ENCODE results near the gene ACY1. TPM values are rescaled to one million over a fixed set of nuclear protein-coding genes. Genes with fewer than 3 reads are reported as not detected.
A peak's percentile ranks its signal among the peaks of the same experiment; 100 is the strongest.

The ACY1 gene
- total and polyA plus RNA-seq, 2 of the 13 experiments (the other 11 are each of a cell fraction or from before 2014, with no cell fraction given) = 113 to 162 TPM

DNA sequence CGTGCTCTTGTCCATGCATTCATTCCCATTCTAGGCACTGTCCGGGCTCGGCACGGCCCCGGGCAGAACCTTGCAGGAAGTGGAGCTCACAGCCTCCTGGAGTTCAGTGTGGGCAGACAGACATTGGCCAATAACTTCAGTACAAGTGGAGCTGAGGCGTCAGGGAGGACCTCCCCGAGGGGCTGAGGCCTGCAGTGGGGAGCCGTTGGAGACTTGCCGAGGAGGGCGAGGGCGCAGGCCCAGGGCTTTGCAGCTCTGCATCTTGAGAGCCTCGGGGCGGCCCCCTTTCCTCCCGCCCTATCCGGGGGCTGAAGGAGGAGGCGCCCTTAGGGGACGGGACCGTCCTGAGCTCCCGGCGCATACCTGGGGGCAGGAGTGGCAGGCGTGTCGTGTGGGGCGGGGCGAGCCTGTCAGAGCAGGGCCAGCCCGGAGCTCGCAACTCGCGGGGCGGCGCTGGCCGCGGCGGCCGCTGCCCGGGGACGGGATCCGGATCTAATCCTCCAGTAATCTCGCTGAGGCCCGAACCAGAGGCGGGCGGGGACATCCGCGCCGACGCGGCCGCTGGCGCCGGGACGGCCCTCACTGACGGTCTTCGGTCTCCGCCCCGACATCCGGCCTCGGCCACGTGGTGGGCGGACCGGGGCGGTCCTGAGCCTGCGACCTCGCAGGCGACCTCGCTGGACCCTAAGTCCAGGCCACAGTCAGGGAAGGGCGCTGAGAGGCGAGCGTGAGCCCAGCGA is at the start of gene ACY1 (continued):
- TF ChIP-seq, protein P1, sequence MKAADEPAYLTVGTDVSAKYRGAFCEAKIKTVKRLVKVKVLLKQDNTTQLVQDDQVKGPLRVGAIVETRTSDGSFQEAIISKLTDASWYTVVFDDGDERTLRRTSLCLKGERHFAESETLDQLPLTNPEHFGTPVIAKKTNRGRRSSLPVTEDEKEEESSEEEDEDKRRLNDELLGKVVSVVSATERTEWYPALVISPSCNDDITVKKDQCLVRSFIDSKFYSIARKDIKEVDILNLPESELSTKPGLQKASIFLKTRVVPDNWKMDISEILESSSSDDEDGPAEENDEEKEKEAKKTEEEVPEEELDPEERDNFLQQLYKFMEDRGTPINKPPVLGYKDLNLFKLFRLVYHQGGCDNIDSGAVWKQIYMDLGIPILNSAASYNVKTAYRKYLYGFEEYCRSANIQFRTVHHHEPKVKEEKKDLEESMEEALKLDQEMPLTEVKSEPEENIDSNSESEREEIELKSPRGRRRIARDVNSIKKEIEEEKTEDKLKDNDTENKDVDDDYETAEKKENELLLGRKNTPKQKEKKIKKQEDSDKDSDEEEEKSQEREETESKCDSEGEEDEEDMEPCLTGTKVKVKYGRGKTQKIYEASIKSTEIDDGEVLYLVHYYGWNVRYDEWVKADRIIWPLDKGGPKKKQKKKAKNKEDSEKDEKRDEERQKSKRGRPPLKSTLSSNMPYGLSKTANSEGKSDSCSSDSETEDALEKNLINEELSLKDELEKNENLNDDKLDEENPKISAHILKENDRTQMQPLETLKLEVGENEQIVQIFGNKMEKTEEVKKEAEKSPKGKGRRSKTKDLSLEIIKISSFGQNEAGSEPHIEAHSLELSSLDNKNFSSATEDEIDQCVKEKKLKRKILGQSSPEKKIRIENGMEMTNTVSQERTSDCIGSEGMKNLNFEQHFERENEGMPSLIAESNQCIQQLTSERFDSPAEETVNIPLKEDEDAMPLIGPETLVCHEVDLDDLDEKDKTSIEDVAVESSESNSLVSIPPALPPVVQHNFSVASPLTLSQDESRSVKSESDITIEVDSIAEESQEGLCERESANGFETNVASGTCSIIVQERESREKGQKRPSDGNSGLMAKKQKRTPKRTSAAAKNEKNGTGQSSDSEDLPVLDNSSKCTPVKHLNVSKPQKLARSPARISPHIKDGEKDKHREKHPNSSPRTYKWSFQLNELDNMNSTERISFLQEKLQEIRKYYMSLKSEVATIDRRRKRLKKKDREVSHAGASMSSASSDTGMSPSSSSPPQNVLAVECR (CRISPR knock-in tag; IDR thresholded peaks at IDR 0.05; ENCODE audit: borderline replicate concordance) = peak; percentile 81
- TF ChIP-seq, protein P2, sequence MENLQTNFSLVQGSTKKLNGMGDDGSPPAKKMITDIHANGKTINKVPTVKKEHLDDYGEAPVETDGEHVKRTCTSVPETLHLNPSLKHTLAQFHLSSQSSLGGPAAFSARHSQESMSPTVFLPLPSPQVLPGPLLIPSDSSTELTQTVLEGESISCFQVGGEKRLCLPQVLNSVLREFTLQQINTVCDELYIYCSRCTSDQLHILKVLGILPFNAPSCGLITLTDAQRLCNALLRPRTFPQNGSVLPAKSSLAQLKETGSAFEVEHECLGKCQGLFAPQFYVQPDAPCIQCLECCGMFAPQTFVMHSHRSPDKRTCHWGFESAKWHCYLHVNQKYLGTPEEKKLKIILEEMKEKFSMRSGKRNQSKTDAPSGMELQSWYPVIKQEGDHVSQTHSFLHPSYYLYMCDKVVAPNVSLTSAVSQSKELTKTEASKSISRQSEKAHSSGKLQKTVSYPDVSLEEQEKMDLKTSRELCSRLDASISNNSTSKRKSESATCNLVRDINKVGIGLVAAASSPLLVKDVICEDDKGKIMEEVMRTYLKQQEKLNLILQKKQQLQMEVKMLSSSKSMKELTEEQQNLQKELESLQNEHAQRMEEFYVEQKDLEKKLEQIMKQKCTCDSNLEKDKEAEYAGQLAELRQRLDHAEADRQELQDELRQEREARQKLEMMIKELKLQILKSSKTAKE (CRISPR knock-in tag; IDR thresholded peaks at IDR 0.05; ENCODE audit: borderline replicate concordance) = peak; percentile 90
- peak; percentile 59; the same call in 1 of the 2 replicates for TF ChIP-seq ZNF878 (CRISPR knock-in tag; IDR thresholded peaks at IDR 0.05)
- TF ChIP-seq FOSL2 (CRISPR knock-in tag; IDR thresholded peaks at IDR 0.05) = peak; percentile 51; the same call in 1 of the 2 replicates
- TF ChIP-seq, protein P3, sequence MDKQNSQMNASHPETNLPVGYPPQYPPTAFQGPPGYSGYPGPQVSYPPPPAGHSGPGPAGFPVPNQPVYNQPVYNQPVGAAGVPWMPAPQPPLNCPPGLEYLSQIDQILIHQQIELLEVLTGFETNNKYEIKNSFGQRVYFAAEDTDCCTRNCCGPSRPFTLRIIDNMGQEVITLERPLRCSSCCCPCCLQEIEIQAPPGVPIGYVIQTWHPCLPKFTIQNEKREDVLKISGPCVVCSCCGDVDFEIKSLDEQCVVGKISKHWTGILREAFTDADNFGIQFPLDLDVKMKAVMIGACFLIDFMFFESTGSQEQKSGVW (CRISPR knock-in tag; IDR thresholded peaks at IDR 0.05; ENCODE audit: borderline replicate concordance) = no peak
- TF ChIP-seq STAT5B (CRISPR knock-in tag; IDR thresholded peaks at IDR 0.05) = no peak
- TF ChIP-seq HNF4G (IDR thresholded peaks at IDR 0.05; ENCODE audit: borderline replicate concordance, low read depth, low read length) = peak; percentile 82
- peak; percentile 86; the same call in 1 of the 2 replicates for TF ChIP-seq HNF4G (CRISPR knock-in tag; IDR thresholded peaks at IDR 0.05; ENCODE audit: borderline replicate concordance, low read depth)
- 0 out of 2 replicates have a peak, but pooled peaks have one; percentile 31 for TF ChIP-seq KLF11 (CRISPR knock-in tag; IDR thresholded peaks at IDR 0.05)
- TF ChIP-seq, protein P4, sequence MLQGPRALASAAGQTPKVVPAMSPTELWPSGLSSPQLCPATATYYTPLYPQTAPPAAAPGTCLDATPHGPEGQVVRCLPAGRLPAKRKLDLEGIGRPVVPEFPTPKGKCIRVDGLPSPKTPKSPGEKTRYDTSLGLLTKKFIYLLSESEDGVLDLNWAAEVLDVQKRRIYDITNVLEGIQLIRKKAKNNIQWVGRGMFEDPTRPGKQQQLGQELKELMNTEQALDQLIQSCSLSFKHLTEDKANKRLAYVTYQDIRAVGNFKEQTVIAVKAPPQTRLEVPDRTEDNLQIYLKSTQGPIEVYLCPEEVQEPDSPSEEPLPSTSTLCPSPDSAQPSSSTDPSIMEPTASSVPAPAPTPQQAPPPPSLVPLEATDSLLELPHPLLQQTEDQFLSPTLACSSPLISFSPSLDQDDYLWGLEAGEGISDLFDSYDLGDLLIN (CRISPR knock-in tag; IDR thresholded peaks at IDR 0.05; ENCODE audit: borderline replicate concordance) = no peak
- TF ChIP-seq, protein P5, sequence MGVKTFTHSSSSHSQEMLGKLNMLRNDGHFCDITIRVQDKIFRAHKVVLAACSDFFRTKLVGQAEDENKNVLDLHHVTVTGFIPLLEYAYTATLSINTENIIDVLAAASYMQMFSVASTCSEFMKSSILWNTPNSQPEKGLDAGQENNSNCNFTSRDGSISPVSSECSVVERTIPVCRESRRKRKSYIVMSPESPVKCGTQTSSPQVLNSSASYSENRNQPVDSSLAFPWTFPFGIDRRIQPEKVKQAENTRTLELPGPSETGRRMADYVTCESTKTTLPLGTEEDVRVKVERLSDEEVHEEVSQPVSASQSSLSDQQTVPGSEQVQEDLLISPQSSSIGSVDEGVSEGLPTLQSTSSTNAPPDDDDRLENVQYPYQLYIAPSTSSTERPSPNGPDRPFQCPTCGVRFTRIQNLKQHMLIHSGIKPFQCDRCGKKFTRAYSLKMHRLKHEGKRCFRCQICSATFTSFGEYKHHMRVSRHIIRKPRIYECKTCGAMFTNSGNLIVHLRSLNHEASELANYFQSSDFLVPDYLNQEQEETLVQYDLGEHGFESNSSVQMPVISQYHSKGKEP (CRISPR knock-in tag; IDR thresholded peaks at IDR 0.05) = no peak
- peak; percentile 73 for TF ChIP-seq TEAD3 (CRISPR knock-in tag; optimal IDR thresholded peaks at IDR 0.05; ENCODE audit: borderline replicate concordance)
- TF ChIP-seq NFE2L2 (IDR thresholded peaks at IDR 0.05; ENCODE audit: low read length) = no peak
- 0 out of 2 replicates have a peak, but pooled peaks have one; percentile 82 for TF ChIP-seq SNAI1 (CRISPR knock-in tag; IDR thresholded peaks at IDR 0.05; ENCODE audit: borderline replicate concordance)
- TF ChIP-seq ZNF296 (CRISPR knock-in tag; conservative IDR thresholded peaks at IDR 0.05) = peak; percentile 86; the same call in 1 of the 2 replicates

Data from HepG2 (cell line).